Fibroblast of lung (primary cell): ENCODE results near the gene LYAR. TPM values are rescaled to one million over a fixed set of nuclear protein-coding genes. Genes with fewer than 3 reads are reported as not detected.

Experiments used
- DNase-seq, 2 donors: peaks; one replicate each; pipeline versions ENCODE4 v3.0.0 to v3.0.0-alpha.2; 2010; ENCODE audit warnings: low read depth in 2 of 2
- H2AFZ ChIP-seq: 2 replicates; pipeline ENCODE4 v1.5.1; 2012; ENCODE audit warnings: low read length, control low read depth, inconsistent platforms
- H3K27ac ChIP-seq: 2 replicates; pipeline ENCODE4 v1.5.1; 2011; ENCODE audit warnings: low read length, control low read depth; ENCODE audit not compliant: insufficient read depth
- H3K27me3 ChIP-seq: 2 replicates; pipeline ENCODE4 v1.5.1; 2011; ENCODE audit warnings: mild to moderate bottlenecking, low read length; ENCODE audit not compliant: control insufficient read depth, insufficient read depth
- H3K36me3 ChIP-seq: 2 replicates; pipeline ENCODE4 v1.5.1; 2011; ENCODE audit warnings: low read length; ENCODE audit not compliant: control insufficient read depth, insufficient read depth
- H3K4me1 ChIP-seq: 2 replicates; pipeline ENCODE4 v1.5.1; 2011; ENCODE audit warnings: low read length; ENCODE audit not compliant: control insufficient read depth, insufficient read depth; ENCODE audit errors: extremely low read depth
- H3K4me2 ChIP-seq: 2 replicates; pipeline ENCODE4 v1.5.1; 2011; ENCODE audit warnings: low read length, control low read depth; ENCODE audit not compliant: insufficient read depth; ENCODE audit errors: extremely low read depth
- H3K4me3 ChIP-seq, 4 experiments: fragments of 200-600 bp in 1 of 4; sonication (generic) in 1 of 4; replicated peaks in 1 of 4; 2 replicates each; pipeline ENCODE4 v1.5.1; 2011 to 2016; ENCODE audit warnings: low read length in 4 of 4, low read depth in 3 of 4, mild to moderate bottlenecking in 3 of 4, control low read depth in 2 of 4, inconsistent platforms in 1 of 4, mixed read lengths in 1 of 4; ENCODE audit not compliant: insufficient read depth in 1 of 4; ENCODE audit errors: control extremely low read depth in 1 of 4
- H3K79me2 ChIP-seq: 2 replicates; pipeline ENCODE4 v1.5.1; 2012; ENCODE audit warnings: mild to moderate bottlenecking, low read length, inconsistent platforms; ENCODE audit not compliant: control insufficient read depth, insufficient read depth
- H3K9ac ChIP-seq: 2 replicates; pipeline ENCODE4 v1.5.1; 2011; ENCODE audit warnings: mild to moderate bottlenecking, low read length, control low read depth; ENCODE audit not compliant: insufficient read depth
- H3K9me3 ChIP-seq: 2 replicates; pipeline ENCODE4 v1.5.1; 2012; ENCODE audit warnings: low read depth, low read length; ENCODE audit not compliant: control insufficient read depth, insufficient read depth
- H4K20me1 ChIP-seq: 2 replicates; pipeline ENCODE4 v1.5.1; 2011; ENCODE audit warnings: low read length; ENCODE audit not compliant: control insufficient read depth, insufficient read depth; ENCODE audit errors: extremely low read depth
- EZH2 ChIP-seq: IDR thresholded peaks from 2 replicates; pipeline ENCODE4 v1.5.1; 2012; ENCODE audit warnings: low read length, control low read depth, mild to moderate bottlenecking; ENCODE audit errors: missing control alignments
- polyA plus RNA-seq, 2 donors: library from polyadenylated mRNA; depleted of rRNA in 1 of 2; stranded (reverse) in 1 of 2; unstranded in 1 of 2; fragments of >200 nt; gene quantifications; 2 replicates each; pipeline ENCODE4 v1.2.1, GENCODE V29; 2011 to 2012; ENCODE audit warnings: missing spikeins in 1 of 2
- total RNA-seq: library from RNA; depleted of rRNA; stranded (reverse); fragments of >200 nt; gene quantifications from 2 replicates; pipeline ENCODE4 v1.2.1, GENCODE V29; 2014
- TF ChIP-seq, protein P1 (sequence below), 2 donors: IDR thresholded peaks in 1 of 2; conservative IDR thresholded peaks in 1 of 2; 1 replicate in 1 of 2; 2 replicates in 1 of 2; pipeline ENCODE4 v1.5.1; 2011 to 2012; ENCODE audit warnings: low read length in 2 of 2, control low read depth in 1 of 2, inconsistent platforms in 1 of 2, low read depth in 1 of 2, mild to moderate bottlenecking in 1 of 2

LYAR gene
- total and polyA plus RNA-seq, 2 donors (not counting 1 experiment from before 2014, with no cell fraction given), result 10.1 to 11.1 TPM

DNA sequence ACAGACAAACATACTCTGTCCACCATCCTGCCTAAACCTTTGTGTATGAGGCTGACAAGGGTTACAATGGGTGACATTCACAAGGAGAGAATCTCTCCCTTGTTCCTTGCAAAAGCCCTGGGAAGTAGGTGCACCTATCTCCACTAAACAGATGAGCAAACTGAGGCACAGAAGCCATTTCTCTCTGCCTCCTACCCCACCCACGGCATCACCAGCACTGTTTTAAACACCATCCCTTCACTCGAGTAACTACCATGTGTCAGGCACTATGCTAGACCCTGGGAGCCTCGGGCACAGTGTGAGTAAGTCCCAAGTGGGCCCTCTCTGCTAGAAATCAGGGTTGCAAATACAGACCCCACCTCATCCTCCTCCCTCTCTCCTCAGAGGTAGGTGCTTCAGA lies 899 bp downstream of the LYAR start:
- peaks cover 13% of the 10 kb centered on the region for H3K4me1 ChIP-seq
- H3K79me2 ChIP-seq, result peaks cover 49% of the 10 kb centered on the region
- no peaks in the 10 kb centered on the region for H3K9me3 ChIP-seq
- peak overlapping the region; percentile 99 for H3K4me2 ChIP-seq
- peak overlapping the region; percentile 77 for H3K27ac ChIP-seq
- peak overlapping the region; percentile 73 for H3K9ac ChIP-seq
- H3K27me3 ChIP-seq, result no peaks in the 10 kb centered on the region
- peaks cover 2% of the 10 kb centered on the region for H3K36me3 ChIP-seq
- no peak for DNase-seq
- TF ChIP-seq, protein P1, sequence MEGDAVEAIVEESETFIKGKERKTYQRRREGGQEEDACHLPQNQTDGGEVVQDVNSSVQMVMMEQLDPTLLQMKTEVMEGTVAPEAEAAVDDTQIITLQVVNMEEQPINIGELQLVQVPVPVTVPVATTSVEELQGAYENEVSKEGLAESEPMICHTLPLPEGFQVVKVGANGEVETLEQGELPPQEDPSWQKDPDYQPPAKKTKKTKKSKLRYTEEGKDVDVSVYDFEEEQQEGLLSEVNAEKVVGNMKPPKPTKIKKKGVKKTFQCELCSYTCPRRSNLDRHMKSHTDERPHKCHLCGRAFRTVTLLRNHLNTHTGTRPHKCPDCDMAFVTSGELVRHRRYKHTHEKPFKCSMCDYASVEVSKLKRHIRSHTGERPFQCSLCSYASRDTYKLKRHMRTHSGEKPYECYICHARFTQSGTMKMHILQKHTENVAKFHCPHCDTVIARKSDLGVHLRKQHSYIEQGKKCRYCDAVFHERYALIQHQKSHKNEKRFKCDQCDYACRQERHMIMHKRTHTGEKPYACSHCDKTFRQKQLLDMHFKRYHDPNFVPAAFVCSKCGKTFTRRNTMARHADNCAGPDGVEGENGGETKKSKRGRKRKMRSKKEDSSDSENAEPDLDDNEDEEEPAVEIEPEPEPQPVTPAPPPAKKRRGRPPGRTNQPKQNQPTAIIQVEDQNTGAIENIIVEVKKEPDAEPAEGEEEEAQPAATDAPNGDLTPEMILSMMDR (conservative IDR thresholded peaks at IDR 0.05 in 1 of 2, IDR thresholded peaks at IDR 0.05 in 1 of 2; ENCODE audit: low read depth in 1 of 2, low read length in 2 of 2), result no peak
- TF ChIP-seq EZH2, result no peak
- H2AFZ ChIP-seq, result no peak overlapping the region
- H4K20me1 ChIP-seq, result no peaks in the 10 kb centered on the region
- peak overlapping the region; percentile 69 to 99 (median 94) for H3K4me3 ChIP-seq

DNA sequence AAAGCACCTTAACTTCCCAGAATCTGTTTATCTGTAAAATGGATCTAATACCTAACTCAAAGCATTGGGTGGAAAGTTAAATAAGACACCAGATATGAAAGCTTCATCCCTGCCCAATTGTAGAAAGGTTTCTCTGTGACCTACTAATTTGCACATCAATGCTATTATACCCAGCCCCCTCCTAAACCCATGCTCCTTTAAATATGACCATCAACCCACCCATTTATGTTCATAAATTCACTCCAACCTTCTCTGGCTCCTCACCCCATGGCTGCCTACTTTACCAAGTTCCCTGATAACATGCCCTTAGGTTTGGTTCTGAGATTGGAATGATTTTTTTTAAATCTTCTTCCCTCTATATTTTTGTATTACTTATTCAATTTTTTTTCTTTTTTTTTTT lies 1.9 kb downstream of the LYAR start:
- no peak for TF ChIP-seq EZH2
- TF ChIP-seq, protein P1 (conservative IDR thresholded peaks at IDR 0.05 in 1 of 2, IDR thresholded peaks at IDR 0.05 in 1 of 2; ENCODE audit: low read depth in 1 of 2, low read length in 2 of 2), result no peak
- no peaks in the 10 kb centered on the region for H3K27me3 ChIP-seq
- no peak overlapping the region for H3K9ac ChIP-seq
- H4K20me1 ChIP-seq, result no peaks in the 10 kb centered on the region
- H3K9me3 ChIP-seq, result no peaks in the 10 kb centered on the region
- DNase-seq, result no peak
- peaks cover 13% of the 10 kb centered on the region for H3K4me1 ChIP-seq
- no peak overlapping the region for H3K27ac ChIP-seq
- peaks cover 2% of the 10 kb centered on the region for H3K36me3 ChIP-seq
- H2AFZ ChIP-seq, result no peak overlapping the region
- peaks cover 41% of the 10 kb centered on the region for H3K79me2 ChIP-seq
- H3K4me3 ChIP-seq, result no peak overlapping the region
- H3K4me2 ChIP-seq, result no peak overlapping the region

DNA sequence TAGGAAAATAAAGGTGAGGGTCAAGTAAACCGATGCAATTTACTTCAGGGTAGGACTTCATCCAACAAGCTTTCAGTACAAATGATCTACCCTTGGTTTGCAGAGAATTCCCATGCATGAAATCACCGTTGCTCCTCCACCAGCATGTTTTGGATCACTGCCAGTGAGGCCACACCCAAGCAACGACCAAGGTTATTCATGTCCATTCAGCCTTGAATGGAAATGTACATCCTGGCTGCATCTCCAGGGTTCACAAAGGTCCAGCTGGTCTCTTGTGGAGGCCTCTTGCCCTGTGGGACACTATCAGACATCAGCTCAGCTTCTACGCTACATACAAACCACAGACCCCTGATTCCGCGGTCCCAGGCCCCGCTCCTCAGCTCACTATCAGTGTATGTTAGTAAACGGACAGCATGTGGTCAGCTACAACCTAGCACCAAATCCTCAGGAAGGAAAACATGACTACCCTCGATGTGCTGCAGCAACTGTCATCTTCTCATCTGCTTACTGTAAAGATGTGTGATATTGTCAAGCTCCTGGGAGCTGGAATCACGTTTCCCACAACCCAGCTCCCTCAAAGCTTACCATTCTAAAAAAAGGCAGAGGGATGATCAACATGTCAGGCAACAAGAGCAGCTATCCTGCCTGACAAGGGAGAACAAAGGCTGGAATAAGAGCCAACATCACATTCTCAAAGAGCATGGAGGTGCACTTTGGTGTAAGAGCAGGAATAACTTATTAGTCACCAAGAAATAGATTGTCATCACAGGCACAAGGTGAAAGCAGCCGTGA lies 4.9 kb downstream of the LYAR start:
- Histone ChIP-seq H3K27ac (no peak overlapping the region), H3K79me2 (peaks cover 24% of the 10 kb centered on the region), H3K4me2 (no peak overlapping the region), H4K20me1 (no peaks in the 10 kb centered on the region), H3K27me3 (no peaks in the 10 kb centered on the region), H3K9me3 (no peaks in the 10 kb centered on the region), H2AFZ (no peak overlapping the region), H3K4me1 (peaks cover 8% of the 10 kb centered on the region), H3K36me3 (peaks cover 10% of the 10 kb centered on the region), H3K4me3 (no peak overlapping the region), H3K9ac (no peak overlapping the region)
- DNase-seq, result peak; percentile 21 to 39
- TF ChIP-seq, protein P1 (conservative IDR thresholded peaks at IDR 0.05 in 1 of 2, IDR thresholded peaks at IDR 0.05 in 1 of 2; ENCODE audit: low read depth in 1 of 2, low read length in 2 of 2), result no peak
- TF ChIP-seq EZH2, result no peak
